A375 (cell line): ENCODE data around the gene LRRC39. TPM values are rescaled to one million over a fixed set of nuclear protein-coding genes. Genes with fewer than 3 reads are reported as not detected.

Source experiments
- small RNA-seq: library from RNA; depleted of rRNA; stranded (forward); fragments of <200 nt; gene quantifications from one replicate; pipeline ENCODE3, GENCODE V24; 2014
- total RNA-seq: library from RNA; depleted of rRNA; stranded (reverse); fragments of >200 nt; shearing (Covaris generic); gene quantifications from 2 replicates; pipeline ENCODE4 v1.2.3, GENCODE V29; 2014; rRNA removed

The LRRC39 gene
- 0.87 and 1.8 TPM in 2 replicates for total RNA-seq

GRCh38 chr1:100178091-100178490 lies at the start of gene LRRC39:
Gene LRRC39, minus strand, starts transcription at chr1:100178256. Its CDS starts 9,740 bp downstream, at chr1:100168516.

GRCh38 chr1:100132566-100133477 lies 45.2 kb downstream of the LRRC39 start, which contains the start of the genes SASS6 and TRMT13:
Gene SASS6, minus strand, starts transcription at chr1:100132930. Its CDS starts 116 bp downstream, at chr1:100132814.
Gene TRMT13, plus strand, starts transcription at chr1:100133163. Its CDS starts 6 bp downstream, at chr1:100133169.

Small RNA genes within 50 kb of the gene (small RNA-seq; reads per million reads assigned to genes)
- not detected for gene AC093019.1
- not detected for gene RPL23AP90

Other genes with a start within 250 kb of the LRRC39 start
- gene SLC35A3, start 208.3 kb downstream of the LRRC39 start, total RNA-seq: 20.1 and 20.3 TPM in 2 replicates
- gene SASS6, start 45.3 kb downstream of the LRRC39 start, total RNA-seq: 10.3 and 10.5 TPM in 2 replicates
- 29.0 and 40.2 TPM in 2 replicates for gene TRMT13, start 45.1 kb downstream of the LRRC39 start, total RNA-seq
- gene DBT, start 71.6 kb upstream of the LRRC39 start, total RNA-seq: 2.7 and 3.8 TPM in 2 replicates
- gene RTCA, start 88.0 kb upstream of the LRRC39 start, total RNA-seq: 49.7 and 54.3 TPM in 2 replicates
- 6.3 and 6.6 TPM in 2 replicates for gene CDC14A, start 174.2 kb upstream of the LRRC39 start, total RNA-seq